ENCODE data around the gene SLC7A10.

The SLC7A10 gene

DNA sequence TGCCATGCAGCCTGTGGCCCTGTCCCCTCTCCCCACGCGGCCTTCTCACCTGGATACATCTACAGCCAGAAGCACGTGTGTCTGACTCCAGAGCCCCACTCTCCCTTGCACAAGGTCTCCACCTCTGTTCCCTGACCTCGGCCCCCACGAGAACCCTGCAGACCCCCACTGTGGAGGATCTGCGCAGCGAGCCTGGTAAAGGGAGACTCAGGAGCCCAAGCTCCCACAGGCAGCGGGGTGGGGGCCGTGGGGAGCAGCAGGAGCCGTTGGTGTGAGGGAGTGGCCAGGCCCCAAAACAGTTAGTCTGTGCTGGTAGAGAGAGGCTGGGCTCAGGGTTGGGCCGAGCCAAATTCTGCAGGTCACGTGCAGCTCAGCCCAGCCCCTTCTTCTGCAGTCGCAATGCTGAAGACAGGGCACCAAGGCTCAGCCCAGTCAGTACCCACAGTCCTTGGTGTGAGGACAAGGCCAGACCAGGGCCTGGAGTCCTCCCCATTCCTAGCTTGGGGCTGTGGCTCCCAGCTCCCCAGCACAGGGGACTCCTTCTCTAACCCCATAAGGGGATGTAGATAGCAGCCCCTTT is 28.7 kb upstream of the SLC7A10 start:
- no peak for DNase-seq

DNA sequence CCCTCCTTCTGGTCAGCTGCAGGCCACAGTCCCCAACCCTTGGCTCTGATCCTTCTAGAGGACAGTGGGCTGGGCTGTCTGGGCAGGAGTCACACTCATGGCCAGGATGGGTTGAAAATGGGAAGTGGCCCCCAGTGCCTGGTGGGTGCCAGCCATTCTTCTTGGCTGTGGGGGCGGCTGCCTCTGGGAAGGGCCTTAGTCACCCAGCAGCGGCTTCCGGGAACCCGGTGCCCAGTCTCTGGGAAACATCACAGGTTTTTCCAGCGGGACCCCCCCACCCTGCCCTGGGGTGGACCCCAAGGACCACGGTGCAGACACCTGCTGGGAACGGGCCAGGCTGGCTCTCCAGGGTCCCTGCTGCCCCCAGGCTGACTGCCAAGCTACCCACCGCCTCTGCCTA is 27.3 kb upstream of the SLC7A10 start:
- DNase-seq = no peak

DNA sequence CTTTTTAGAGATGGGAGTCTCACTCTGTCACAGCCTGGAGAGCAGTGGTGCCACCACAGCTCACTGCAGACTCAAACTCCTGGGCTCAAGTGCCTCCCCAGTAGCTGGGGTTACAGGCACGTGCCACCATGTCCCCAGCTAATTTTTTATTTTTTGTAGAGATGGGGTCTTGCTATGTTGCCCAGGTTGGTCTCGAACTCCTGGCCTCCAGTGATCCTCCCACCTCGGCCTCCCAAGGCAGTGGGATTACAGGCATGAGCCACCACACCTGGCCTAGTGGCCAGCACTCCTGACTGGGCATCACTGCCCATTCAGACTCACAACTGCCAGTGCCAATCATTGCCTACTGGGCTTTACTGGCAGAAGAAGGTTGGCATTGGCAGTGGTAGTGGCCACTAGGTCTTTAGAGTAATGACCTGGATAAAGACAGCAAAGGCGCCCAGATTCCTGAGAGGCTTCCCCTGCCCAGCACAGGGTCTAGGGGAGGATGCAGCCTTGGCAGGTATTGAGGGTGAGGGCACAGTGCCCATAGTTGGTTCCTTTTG is 26.8 kb upstream of the SLC7A10 start:
- DNase-seq = no peak

DNA sequence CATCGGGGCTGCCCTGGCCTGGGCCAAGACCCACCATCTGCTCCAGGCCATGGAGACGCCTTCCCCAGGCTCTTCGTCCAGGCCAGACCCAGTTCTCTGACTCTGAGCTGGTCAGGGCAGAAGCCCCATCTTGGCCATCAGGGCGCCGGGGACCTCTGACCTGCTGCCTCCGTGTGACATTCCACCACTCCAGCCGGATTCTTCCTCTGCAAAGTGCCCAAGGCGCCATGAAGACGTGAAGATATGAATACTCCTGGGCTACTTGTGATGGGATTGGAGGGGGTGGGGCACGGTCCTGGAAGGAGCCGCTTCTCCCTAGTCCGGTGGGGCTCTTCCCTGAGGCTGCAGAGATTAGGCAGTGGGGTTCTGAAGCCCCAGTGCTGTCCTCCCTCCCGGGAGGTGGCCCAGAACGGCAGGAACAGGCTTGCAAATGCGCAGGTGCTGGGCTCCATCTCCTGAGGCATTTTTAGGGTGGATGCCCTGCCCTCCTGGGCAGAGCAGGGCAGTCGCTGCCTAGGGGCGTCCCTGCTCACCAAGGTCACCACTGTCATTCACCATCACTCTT is 26.0 kb upstream of the SLC7A10 start:
- no peak for DNase-seq

DNA sequence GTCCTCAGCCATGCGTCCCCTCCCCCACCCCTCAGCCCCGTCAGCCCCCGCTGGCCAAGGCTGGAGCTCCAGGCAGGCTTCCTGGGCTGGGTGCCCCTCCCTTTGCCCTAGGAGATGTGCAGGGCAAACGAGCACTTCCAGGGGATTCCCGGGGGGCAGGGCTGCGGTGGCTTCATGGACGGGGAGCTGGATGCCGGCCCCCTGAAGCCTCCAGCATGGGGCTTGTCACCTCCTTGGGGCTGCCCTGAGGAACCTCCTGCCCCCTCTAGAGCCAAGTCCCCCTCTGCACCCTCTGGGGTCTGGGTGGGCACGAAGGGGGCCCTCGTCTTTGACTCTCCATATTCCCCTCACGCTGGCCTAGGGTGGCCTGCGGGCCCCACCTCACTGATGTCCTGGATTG is 25.4 kb upstream of the SLC7A10 start:
- no peak for DNase-seq

DNA sequence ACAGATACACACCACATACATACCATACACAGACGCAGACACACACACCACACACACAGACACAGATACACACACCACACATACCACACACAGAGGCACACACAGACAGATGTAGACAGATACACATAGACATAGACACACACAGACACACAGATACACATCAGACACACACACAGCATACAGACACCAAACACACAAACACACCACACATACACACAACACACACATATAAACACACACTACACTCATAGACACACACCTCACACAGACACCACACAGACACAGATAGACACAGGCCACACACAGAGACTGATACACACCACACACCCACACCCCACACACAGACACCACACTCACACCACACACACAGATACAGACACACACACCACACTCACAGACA is 24.9 kb upstream of the SLC7A10 start:
- no peak for DNase-seq

DNA sequence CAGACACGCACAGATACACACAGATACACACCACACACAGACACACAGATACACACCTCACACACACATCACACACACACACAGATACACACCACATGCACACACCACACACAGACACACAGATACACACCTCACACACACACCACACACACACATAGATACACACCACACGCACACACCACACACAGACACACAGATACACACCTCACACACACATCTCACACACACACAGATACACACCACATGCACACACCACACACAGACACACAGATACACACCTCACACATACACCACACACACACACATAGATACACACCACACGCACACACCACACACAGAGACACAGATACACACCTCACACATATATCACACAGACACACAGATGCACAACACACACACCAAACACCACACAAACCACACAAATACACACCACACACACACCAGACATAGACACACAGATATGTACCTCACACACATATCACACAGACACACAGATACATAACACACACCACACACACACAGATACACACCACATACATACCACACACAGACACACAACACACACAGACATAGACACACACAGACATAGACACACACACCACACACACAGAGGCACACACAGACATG is 24.2 kb upstream of the SLC7A10 start:
- DNase-seq = no peak

DNA sequence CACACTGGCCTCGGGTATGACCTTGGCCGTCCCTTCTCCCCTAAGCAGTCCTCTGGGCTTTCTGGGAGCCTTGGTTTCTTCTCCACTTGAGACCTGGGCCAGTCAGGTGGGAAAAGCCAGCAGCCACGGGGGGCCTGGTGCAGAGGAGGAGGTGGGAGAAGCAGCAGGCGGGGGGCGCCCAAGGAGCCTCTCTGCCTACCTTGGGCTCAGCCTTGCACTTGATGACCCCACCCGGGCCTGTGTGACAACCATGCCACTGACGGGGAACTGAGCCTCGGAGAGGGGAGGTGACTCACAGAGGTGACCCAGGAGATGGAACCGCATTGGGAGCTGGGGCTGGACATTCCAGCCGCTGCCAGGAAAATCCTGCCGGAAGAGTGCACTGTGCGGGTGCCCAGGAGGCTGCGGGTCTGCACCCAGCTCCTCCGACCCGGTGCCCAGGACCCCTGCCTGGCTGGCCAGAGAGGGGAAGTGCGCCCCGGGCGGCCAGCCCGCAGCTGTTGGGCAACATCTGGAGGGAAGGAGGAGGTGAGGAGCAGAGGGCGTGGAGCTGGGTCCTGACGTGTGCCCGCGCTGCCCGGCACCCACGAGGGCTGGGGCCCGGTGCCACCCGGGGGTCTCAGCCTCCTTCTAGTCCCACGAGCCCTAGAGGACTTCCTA is 23.4 kb upstream of the SLC7A10 start:
- no peak for DNase-seq

DNA sequence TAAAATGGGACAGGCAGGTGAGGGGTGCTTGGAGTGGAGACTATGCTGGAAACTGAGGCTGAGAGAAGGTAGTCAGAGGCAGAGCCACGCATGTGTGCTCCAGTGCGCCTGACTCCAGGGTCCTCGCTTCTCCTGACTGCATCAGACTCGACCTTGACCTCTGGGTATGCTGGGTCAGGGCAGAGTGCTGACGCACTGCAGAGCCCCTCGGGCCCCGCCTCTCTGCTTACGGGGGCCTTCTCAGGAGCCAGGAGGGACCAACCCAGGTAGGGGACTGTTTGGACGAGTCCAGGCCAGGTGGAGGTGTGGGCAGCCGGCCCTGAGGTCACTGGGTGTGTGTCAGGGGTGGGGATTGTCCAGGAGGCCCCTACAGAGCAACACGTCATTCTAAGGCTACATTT is 22.9 kb upstream of the SLC7A10 start:
- no peak for DNase-seq

DNA sequence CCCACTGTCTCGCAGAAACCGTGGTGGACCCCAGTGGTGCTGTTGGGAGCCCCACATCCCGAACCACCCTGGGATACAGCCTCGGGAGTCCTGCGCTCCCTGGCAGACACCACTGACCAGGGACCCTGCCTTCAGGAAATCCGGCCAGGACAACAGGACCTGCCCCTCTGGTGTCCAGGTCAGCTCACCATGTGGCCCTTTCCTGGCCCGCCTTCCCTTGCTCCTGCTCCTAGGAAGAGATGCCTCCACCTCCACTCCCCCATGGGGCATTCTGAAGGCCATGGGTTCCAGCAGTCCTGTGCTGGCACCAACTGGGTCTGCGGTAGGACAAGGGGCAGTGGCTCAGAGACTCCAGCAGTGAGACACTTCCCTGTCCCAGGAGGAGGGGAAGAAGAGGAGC is 22.5 kb upstream of the SLC7A10 start:
- no peak for DNase-seq

DNA sequence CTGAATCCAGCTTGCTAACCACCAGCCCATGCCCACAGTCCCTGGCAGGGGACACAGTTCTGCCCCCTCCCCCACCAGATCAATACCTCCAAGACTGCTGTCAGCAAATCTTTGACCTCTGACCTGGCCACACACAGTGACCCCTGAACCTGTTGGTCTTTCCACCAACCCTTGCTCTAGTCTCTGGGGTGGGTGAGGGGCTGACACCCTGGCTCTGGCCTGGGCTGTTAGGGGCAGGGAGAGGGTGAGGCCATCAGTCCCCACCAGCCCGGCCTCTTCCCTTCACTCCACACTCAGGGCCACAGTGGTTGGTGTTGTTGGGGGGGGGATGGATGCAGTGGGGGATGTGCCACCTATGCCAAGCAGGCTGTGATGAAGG is 21.8 kb upstream of the SLC7A10 start:
- no peak for DNase-seq

DNA sequence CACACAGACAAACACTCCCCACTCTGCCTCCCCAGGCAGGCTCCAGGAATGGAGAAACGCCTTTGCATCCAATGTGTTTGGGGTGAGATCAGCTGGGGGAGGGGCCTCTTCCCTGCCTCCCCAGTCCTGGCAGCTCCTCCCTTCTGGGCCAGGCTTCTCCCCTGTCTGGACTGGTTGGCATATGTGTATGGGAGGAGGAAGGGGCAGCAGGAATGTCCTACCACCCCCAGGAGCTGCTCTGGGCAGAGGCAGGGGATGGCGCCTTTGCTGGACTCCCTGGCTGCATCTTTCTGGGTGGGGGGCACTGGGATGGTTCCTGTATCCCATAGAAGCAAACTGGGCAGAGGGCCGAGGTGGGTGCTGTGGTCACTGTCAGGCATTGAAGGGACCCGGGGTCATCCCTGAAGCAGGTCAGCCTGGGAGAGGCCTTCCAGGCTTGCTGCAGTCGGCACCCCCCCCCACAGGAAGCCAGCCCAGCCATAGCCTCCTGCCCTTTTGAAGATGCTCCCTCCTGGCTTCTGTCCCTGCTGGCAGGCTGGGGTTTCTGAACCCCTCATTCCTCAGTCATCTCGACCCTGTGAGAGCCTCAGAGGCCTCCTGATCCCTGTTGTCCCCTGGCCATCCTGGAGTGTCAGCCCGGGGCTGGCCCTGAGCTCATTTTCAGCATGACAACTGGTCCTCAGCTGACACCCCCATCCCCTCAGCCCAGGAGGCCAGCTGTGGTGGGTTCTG is 21.2 kb upstream of the SLC7A10 start:
- no peak for DNase-seq

DNA sequence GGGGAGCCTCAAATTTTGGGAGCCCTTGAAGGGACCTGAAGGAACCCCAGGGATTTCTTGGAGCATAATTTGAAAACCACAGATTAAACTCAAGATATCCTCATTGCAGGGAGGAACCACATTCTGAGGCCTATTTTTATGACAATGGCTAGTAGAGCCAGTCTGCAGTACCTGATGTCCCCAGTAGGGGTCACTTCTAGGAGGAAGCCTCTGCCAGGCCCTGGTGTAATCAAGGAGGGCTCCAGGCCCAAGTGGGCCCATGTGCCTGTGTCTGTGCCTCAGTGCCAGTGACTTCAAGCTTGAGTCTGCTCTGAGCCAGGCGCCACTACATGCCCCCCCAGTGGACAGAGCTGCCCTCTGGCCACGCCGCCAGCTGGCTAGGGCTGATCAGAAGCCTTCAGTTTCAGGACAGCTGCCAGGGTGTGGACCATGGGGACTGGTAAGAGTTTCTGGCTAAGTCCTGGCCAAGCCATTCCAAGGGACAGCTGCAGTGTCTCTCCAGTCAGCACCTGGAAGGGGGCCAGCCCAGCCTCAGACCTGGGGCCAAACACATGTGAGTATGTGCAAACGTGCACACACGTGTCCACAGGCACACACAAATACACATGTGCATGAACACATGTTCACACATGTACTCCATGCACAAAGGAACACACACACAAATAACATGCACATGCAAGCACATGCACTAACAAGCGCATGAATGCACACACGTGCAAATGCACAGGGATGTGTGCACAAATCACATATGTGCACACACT is 20.5 kb upstream of the SLC7A10 start:
- DNase-seq = no peak

DNA sequence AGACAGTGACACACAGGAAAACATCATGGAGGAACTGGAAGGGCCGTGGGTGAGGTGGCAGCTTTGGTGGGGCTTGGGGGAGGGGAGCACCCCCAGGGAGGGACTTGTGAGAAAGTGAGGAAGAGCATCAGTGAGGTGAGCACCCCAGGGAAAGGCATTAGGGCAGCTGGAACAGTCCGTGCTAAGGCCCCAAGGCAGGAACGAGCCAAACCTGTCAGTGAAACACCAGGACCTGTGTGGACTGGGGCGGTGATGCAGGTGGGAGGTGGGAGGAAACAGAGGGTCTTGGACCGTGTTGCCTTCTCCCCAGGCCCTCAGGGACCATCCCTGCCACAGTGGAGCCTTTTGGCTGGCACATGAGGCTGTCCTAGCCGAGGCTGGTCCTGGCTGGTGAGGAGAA is 17.3 kb upstream of the SLC7A10 start:
- no peak for DNase-seq

DNA sequence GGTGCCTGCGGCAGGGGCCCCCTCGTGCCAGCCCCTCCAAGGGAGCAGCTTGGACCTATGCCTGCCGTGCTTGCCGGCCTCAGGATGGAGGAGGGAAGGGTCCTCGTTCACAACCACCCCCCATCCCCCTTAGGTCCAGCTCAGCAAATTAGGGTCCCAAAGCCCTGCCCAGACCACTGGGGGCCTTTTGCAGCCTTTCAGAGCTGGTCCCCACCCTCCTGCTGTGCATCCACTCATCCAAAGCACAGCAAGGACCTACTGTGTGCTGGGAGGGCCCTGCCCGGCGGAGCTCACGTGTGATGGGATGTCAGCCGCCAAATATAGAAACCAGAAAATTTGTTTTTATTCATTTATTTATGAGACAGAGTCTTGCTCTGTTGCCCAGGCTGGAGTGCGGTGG is 16.5 kb upstream of the SLC7A10 start:
- DNase-seq = no peak

DNA sequence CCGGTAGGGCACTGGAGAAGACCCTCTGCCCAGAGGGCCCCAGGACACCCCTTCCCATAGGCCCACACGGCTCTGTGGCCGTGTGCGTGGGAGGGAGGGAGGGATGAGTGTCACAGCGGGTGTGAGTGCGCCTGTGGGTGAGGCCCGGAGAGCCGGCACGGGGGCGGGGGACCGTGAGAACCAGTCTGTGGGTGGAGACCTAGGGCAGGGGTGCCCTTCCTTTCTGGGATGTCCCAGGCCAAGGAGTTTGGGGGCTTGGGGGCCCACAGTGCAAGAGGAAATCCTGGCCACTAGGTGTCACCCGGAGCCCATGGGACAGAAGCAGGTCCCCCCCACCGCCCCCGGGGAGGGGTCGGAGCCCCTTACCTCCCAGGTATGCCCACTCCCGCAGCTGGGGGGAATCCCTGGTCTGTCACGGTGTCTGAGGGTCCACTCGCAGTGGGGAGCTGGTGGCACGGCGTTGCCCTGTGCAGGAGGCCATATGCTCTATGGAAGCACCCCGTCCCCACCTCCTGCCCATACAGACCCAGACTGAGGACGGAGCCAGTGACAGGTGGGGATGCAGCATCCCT is 16.0 kb upstream of the SLC7A10 start:
- DNase-seq = no peak

DNA sequence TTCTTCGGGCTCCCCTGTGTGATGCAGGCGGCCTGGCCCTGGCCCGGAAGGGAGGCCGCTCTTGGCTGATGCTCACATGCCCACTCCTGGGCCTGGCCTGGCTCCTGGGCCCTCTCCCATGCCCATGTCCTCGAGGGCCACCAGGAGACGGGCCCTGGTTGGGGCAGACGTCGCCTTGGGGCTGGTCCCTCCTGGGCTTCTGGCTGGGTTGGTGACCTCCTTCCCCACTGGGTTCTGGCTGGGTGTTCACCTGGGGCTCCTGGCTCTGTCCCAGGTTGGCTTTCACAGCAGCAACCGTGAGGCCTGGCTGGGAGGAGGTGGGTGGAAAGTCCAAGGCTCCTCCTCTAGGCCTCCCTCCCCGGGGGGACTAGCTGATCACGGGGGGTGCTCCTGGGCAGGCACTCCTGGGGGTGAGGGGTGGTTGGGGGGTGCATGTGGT is 15.5 kb upstream of the SLC7A10 start:
- DNase-seq = no peak

DNA sequence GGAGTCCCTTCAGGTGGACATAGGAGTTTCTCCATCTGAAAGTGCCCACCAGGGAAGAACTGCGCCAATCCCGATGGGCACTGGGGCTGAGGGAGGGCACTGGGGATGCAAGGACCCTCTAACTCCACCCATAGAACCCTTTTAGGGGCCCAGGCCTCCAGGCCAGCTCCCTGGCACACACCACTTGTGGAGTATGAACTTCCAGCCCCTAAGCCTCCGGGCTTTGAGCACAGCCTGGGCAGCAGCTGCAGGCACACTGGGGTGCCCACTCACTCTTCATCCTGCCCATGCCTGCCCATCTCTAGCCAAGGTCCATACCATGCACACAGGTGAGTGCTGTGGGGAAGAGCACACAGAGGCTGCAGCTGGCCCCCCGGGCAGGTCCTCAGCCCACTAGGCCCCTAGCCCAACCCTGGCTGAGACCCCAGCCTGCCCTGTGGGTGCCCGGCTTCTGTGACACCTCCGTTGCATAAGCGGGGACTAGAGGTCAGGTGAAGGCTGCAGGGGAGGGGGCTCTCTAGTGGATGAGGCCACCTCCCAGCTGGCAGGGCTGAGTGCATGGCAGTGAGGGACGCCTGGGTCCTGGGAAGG is 14.6 kb upstream of the SLC7A10 start:
- no peak for DNase-seq

DNA sequence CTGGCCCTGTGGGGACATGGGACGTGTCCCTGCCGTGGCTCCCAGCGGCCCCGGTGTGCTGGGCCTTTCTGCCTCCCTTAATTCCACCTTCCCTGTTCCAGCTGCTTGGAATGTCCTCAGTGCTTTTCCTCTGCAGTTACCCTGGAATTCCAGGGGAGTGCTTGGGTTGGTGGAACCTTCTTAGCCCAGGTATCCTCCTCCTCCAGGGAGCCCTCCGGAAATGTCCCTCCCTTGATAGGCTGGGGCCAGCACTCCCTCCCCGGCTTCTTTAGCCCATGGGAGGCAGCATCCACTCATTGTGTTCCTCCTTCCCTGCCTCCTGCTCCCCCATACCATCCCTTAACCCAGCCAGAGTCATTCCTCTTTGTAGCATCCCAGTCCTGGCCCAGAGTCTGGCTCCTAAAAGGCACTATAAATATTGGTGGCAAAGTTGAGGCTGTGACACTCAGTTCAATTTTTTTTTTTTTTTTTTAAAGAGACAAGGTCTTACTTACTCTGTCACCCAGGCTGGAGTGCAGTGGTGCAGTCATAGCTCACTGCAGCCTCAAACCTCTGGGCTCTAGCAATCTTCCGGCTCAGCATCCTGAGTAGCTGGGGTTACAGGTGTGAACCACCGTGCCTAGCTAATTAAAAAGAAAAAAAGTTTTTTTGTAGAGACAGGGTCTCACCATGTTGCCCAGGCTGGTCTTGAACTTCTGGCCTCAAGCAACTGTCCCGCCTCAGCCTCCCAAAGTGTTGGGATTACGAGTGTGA is 13.7 kb upstream of the SLC7A10 start:
- DNase-seq = no peak

DNA sequence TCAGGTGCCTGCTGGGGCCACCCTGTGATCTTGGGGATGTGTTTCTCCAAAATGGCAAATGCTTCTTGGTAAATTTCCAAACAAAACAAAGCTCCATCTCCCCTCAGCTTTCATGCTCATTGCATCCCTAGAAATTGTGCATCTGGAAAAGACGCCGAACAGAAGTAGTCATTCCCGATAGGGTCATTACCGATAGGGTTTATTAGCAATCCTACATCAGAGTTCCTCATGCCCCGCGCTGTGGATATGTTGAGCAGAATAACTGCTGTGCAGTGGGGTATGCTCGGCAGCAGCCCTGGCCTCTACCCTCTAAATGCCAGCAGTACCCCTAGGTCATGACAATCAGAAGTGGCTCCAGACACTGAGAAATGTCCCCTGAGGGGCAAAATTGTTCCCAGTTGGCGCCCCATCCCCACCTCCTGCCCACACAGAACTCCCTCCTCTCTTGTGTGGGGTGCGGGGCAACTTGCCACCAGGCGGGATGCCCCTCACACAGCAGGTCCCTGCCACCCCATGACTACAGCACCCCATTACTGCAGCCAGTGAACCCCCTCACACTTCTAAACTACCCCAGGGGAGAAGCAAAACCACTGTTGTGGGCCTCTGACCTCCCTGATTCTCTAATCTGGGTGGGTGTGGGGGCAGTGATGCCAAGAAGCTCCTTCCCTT is 13.0 kb upstream of the SLC7A10 start:
- no peak for DNase-seq
